GM23338 (cell line): ENCODE data around the gene FHIT. TPM values are rescaled to one million over a fixed set of nuclear protein-coding genes. Genes with fewer than 3 reads are reported as not detected.

Experiments
- ATAC-seq: fragments of 200-7000 bp; cut with Tn5 transposase; 3 replicates; pipeline ENCODE4 v1.9.1; 2020
- DNase-seq: peaks from one replicate; pipeline ENCODE4 v3.0.0-alpha.2; 2015; ENCODE audit warnings: low spot score
- H2AFZ ChIP-seq: fragments of 200-600 bp; sonication (generic); 2 replicates; pipeline ENCODE4 v1.8.0; 2016; ENCODE audit warnings: antibody characterized with exemption, mild to moderate bottlenecking, moderate library complexity
- H3F3A ChIP-seq: fragments of 200-600 bp; sonication (generic); replicated peaks from 2 replicates; pipeline ENCODE4 v1.8.0; 2017; ENCODE audit warnings: antibody characterized with exemption, mixed run types, low read depth
- H3K27ac ChIP-seq: fragments of 200-600 bp; sonication (generic); 2 replicates; pipeline ENCODE4 v1.6.1; 2016; ENCODE audit warnings: low read depth
- H3K27me3 ChIP-seq: fragments of 200-600 bp; sonication (generic); 2 replicates; pipeline ENCODE4 v1.8.0; 2016; ENCODE audit warnings: mild to moderate bottlenecking, mixed run types, moderate library complexity; ENCODE audit not compliant: insufficient read depth
- H3K36me3 ChIP-seq: fragments of 200-600 bp; sonication (generic); 2 replicates; pipeline ENCODE4 v1.8.0; 2016; ENCODE audit warnings: mild to moderate bottlenecking; ENCODE audit not compliant: insufficient read depth
- H3K4me1 ChIP-seq: fragments of 200-600 bp; sonication (generic); 2 replicates; pipeline ENCODE4 v1.8.0; 2016; ENCODE audit warnings: mild to moderate bottlenecking, moderate library complexity; ENCODE audit not compliant: insufficient read depth
- H3K4me2 ChIP-seq: fragments of 200-600 bp; sonication (generic); 2 replicates; pipeline ENCODE4 v1.7.1; 2017; ENCODE audit warnings: mixed run types
- H3K4me3 ChIP-seq: fragments of 200-600 bp; sonication (generic); 2 replicates; pipeline ENCODE4 v1.6.1; 2016; ENCODE audit warnings: mixed run types
- H3K79me2 ChIP-seq: fragments of 200-600 bp; sonication (generic); replicated peaks from 2 replicates; pipeline ENCODE4 v1.8.0; 2017; ENCODE audit warnings: mild to moderate bottlenecking; ENCODE audit not compliant: insufficient read depth
- H3K9me2 ChIP-seq: fragments of 200-600 bp; sonication (generic); 2 replicates; pipeline ENCODE4 v1.8.0; 2017; ENCODE audit not compliant: insufficient read depth
- H4K20me1 ChIP-seq: fragments of 200-600 bp; sonication (generic); replicated peaks from 2 replicates; pipeline ENCODE4 v1.8.0; 2017; ENCODE audit warnings: mild to moderate bottlenecking; ENCODE audit not compliant: insufficient read depth
- H3K27ac Mint-ChIP-seq: 2 replicates; pipeline ENCODE4 v1.8.0; 2020; ENCODE audit warnings: inconsistent platforms, mild to moderate bottlenecking, moderate library complexity, mixed read lengths
- H3K27me3 Mint-ChIP-seq: 3 replicates; pipeline ENCODE4 v1.8.0; 2022; ENCODE audit warnings: low read depth, mild to moderate bottlenecking, moderate library complexity, mixed read lengths, inconsistent platforms; ENCODE audit not compliant: insufficient read depth, poor library complexity
- H3K36me3 Mint-ChIP-seq: 3 replicates; pipeline ENCODE4 v1.8.0; 2021; ENCODE audit warnings: low read depth, mild to moderate bottlenecking, inconsistent platforms, moderate library complexity, mixed read lengths
- H3K4me1 Mint-ChIP-seq: 3 replicates; pipeline ENCODE4 v1.8.0; 2020; ENCODE audit warnings: mild to moderate bottlenecking, inconsistent platforms, mixed read lengths
- H3K4me3 Mint-ChIP-seq: 3 replicates; pipeline ENCODE4 v1.8.0; 2021; ENCODE audit warnings: moderate library complexity, mild to moderate bottlenecking, inconsistent platforms, mixed read lengths
- H3K9me3 Mint-ChIP-seq: 3 replicates; pipeline ENCODE4 v1.8.0; 2020; ENCODE audit warnings: moderate library complexity, mild to moderate bottlenecking, inconsistent platforms, mixed read lengths
- CREB1 ChIP-seq: fragments of 250-450 bp; sonication (Bioruptor Pico); IDR thresholded peaks from 2 replicates; pipeline ENCODE4 v1.5.0; 2020; ENCODE audit warnings: low read depth, mild to moderate bottlenecking, moderate library complexity
- CTCF ChIP-seq, 2 experiments: fragments of 200-600 bp in 1 of 2; sonication (generic) in 1 of 2; conservative IDR thresholded peaks; 2 replicates each; pipeline versions ENCODE4 v1.5.1 to v1.6.1; 2016 to 2017; ENCODE audit warnings: antibody characterized with exemption in 2 of 2, low read depth in 2 of 2, mild to moderate bottlenecking in 2 of 2, moderate library complexity in 1 of 2
- ETS1 ChIP-seq: IDR thresholded peaks from 2 replicates; pipeline ENCODE4 v1.6.1; 2016; ENCODE audit warnings: antibody characterized with exemption
- EZH2 ChIP-seq: fragments of 200-600 bp; sonication (generic); IDR thresholded peaks from one replicate; pipeline ENCODE4 v1.8.0; 2017; ENCODE audit warnings: antibody characterized with exemption, mild to moderate bottlenecking, low read depth; ENCODE audit not compliant: unreplicated experiment
- EZH2phosphoT487 ChIP-seq: fragments of 200-600 bp; sonication (generic); IDR thresholded peaks from one replicate; pipeline ENCODE4 v1.8.1; 2018; ENCODE audit warnings: antibody characterized with exemption; ENCODE audit not compliant: unreplicated experiment
- JUNB ChIP-seq: IDR thresholded peaks from one replicate; pipeline ENCODE4 v1.6.1; 2016; ENCODE audit warnings: antibody characterized with exemption; ENCODE audit not compliant: unreplicated experiment
- NANOG ChIP-seq: IDR thresholded peaks from 2 replicates; pipeline ENCODE4 v1.6.1; 2016; ENCODE audit warnings: antibody characterized with exemption, borderline replicate concordance
- POLR2AphosphoS5 ChIP-seq: IDR thresholded peaks from 2 replicates; pipeline ENCODE4 v1.6.1; 2016; ENCODE audit warnings: antibody characterized with exemption, low read depth
- STAT1 ChIP-seq: IDR thresholded peaks from one replicate; pipeline ENCODE4 v1.6.1; 2016; ENCODE audit warnings: antibody characterized with exemption; ENCODE audit not compliant: unreplicated experiment
- ZNF114 ChIP-seq: fragments of 250-450 bp; sonication (Bioruptor Pico); IDR thresholded peaks from 2 replicates; pipeline ENCODE4 v1.5.0; 2020; ENCODE audit warnings: mild to moderate bottlenecking, moderate library complexity
- ZNF331 ChIP-seq: fragments of 250-450 bp; sonication (Bioruptor Pico); IDR thresholded peaks from 2 replicates; pipeline ENCODE4 v1.5.0; 2020; ENCODE audit warnings: low read depth, mild to moderate bottlenecking, moderate library complexity
- polyA plus RNA-seq: library from polyadenylated mRNA; unstranded; fragments of >200 nt; fragmentation: Nextera tagmentation; extraction: Ambion mirVana; gene quantifications from 2 replicates; pipeline ENCODE4 v1.2.1, GENCODE V29; 2016
- total RNA-seq: library from RNA; depleted of rRNA; stranded (reverse); fragments of >200 nt; shearing (Covaris generic); gene quantifications from 2 replicates; pipeline ENCODE4 v1.2.3, GENCODE V29; 2014
- TF ChIP-seq, protein P1 (sequence below): IDR thresholded peaks from one replicate; pipeline ENCODE4 v1.6.1; 2018; ENCODE audit warnings: antibody characterized with exemption; ENCODE audit not compliant: unreplicated experiment
- TF ChIP-seq, protein P2 (sequence below): fragments of 250-450 bp; sonication (Bioruptor Pico); IDR thresholded peaks from 2 replicates; pipeline ENCODE4 v1.5.0; 2020; ENCODE audit warnings: mild to moderate bottlenecking, moderate library complexity

The FHIT gene
- total and polyA plus RNA-seq, 2 experiments from 2014 or later, result 3.0 to 8.3 TPM

- Histone ChIP-seq H4K20me1 (no peaks in the 10 kb centered on the region), H3K79me2 (no peaks in the 10 kb centered on the region), H3K4me3 (no peak overlapping the region), H3K4me1 (peaks cover 13% of the 10 kb centered on the region), H3K27me3 (no peaks in the 10 kb centered on the region), H3F3A (no peaks in the 10 kb centered on the region), H2AFZ (no peak overlapping the region), H3K27ac (no peak overlapping the region), H3K9me2 (peaks cover 6% of the 10 kb centered on the region; the same call in 1 of the 2 replicates), H3K36me3 (peaks cover 6% of the 10 kb centered on the region), H3K4me2 (no peak overlapping the region)
- peaks cover 22% of the 10 kb centered on the region for H3K9me3 Mint-ChIP-seq
- peaks cover 7% of the 10 kb centered on the region; the same call in 2 of the 3 replicates for H3K4me1 Mint-ChIP-seq
- H3K27ac Mint-ChIP-seq, result no peak overlapping the region
- DNase-seq (no peak), ATAC-seq (no peak)
- no peak overlapping the region for H3K4me3 Mint-ChIP-seq
- H3K36me3 Mint-ChIP-seq, result peaks cover 20% of the 10 kb centered on the region
- TF ChIP-seq POLR2AphosphoS5 (no peak), CREB1 (CRISPR knock-in tag) (no peak), CTCF (conservative IDR thresholded peaks at IDR 0.05; ENCODE audit: low read depth in 2 of 2) (no peak), EZH2phosphoT487 (no peak), EZH2 (no peak), ZNF114 (CRISPR knock-in tag) (no peak), JUNB (no peak), STAT1 (no peak), ETS1 (no peak), ZNF331 (CRISPR knock-in tag) (no peak), NANOG (no peak)
- TF ChIP-seq, protein P1, sequence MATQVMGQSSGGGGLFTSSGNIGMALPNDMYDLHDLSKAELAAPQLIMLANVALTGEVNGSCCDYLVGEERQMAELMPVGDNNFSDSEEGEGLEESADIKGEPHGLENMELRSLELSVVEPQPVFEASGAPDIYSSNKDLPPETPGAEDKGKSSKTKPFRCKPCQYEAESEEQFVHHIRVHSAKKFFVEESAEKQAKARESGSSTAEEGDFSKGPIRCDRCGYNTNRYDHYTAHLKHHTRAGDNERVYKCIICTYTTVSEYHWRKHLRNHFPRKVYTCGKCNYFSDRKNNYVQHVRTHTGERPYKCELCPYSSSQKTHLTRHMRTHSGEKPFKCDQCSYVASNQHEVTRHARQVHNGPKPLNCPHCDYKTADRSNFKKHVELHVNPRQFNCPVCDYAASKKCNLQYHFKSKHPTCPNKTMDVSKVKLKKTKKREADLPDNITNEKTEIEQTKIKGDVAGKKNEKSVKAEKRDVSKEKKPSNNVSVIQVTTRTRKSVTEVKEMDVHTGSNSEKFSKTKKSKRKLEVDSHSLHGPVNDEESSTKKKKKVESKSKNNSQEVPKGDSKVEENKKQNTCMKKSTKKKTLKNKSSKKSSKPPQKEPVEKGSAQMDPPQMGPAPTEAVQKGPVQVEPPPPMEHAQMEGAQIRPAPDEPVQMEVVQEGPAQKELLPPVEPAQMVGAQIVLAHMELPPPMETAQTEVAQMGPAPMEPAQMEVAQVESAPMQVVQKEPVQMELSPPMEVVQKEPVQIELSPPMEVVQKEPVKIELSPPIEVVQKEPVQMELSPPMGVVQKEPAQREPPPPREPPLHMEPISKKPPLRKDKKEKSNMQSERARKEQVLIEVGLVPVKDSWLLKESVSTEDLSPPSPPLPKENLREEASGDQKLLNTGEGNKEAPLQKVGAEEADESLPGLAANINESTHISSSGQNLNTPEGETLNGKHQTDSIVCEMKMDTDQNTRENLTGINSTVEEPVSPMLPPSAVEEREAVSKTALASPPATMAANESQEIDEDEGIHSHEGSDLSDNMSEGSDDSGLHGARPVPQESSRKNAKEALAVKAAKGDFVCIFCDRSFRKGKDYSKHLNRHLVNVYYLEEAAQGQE, result no peak
- TF ChIP-seq, protein P2, sequence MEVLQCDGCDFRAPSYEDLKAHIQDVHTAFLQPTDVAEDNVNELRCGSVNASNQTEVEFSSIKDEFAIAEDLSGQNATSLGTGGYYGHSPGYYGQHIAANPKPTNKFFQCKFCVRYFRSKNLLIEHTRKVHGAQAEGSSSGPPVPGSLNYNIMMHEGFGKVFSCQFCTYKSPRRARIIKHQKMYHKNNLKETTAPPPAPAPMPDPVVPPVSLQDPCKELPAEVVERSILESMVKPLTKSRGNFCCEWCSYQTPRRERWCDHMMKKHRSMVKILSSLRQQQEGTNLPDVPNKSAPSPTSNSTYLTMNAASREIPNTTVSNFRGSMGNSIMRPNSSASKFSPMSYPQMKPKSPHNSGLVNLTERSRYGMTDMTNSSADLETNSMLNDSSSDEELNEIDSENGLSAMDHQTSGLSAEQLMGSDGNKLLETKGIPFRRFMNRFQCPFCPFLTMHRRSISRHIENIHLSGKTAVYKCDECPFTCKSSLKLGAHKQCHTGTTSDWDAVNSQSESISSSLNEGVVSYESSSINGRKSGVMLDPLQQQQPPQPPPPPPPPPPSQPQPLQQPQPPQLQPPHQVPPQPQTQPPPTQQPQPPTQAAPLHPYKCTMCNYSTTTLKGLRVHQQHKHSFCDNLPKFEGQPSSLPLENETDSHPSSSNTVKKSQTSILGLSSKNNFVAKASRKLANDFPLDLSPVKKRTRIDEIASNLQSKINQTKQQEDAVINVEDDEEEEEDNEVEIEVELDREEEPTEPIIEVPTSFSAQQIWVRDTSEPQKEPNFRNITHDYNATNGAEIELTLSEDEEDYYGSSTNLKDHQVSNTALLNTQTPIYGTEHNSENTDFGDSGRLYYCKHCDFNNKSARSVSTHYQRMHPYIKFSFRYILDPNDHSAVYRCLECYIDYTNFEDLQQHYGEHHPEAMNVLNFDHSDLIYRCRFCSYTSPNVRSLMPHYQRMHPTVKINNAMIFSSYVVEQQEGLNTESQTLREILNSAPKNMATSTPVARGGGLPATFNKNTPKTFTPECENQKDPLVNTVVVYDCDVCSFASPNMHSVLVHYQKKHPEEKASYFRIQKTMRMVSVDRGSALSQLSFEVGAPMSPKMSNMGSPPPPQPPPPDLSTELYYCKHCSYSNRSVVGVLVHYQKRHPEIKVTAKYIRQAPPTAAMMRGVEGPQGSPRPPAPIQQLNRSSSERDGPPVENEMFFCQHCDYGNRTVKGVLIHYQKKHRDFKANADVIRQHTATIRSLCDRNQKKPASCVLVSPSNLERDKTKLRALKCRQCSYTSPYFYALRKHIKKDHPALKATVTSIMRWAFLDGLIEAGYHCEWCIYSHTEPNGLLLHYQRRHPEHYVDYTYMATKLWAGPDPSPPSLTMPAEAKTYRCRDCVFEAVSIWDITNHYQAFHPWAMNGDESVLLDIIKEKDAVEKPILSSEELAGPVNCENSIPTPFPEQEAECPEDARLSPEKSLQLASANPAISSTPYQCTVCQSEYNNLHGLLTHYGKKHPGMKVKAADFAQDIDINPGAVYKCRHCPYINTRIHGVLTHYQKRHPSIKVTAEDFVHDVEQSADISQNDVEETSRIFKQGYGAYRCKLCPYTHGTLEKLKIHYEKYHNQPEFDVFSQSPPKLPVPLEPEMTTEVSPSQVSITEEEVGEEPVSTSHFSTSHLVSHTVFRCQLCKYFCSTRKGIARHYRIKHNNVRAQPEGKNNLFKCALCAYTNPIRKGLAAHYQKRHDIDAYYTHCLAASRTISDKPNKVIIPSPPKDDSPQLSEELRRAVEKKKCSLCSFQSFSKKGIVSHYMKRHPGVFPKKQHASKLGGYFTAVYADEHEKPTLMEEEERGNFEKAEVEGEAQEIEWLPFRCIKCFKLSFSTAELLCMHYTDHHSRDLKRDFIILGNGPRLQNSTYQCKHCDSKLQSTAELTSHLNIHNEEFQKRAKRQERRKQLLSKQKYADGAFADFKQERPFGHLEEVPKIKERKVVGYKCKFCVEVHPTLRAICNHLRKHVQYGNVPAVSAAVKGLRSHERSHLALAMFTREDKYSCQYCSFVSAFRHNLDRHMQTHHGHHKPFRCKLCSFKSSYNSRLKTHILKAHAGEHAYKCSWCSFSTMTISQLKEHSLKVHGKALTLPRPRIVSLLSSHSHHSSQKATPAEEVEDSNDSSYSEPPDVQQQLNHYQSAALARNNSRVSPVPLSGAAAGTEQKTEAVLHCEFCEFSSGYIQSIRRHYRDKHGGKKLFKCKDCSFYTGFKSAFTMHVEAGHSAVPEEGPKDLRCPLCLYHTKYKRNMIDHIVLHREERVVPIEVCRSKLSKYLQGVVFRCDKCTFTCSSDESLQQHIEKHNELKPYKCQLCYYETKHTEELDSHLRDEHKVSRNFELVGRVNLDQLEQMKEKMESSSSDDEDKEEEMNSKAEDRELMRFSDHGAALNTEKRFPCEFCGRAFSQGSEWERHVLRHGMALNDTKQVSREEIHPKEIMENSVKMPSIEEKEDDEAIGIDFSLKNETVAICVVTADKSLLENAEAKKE (CRISPR knock-in tag), result no peak
- no peaks in the 10 kb centered on the region for H3K27me3 Mint-ChIP-seq
Observed at GRCh38 chr3:60827666-60828065, 423.6 kb downstream of the FHIT start.
